ENCODE results near the gene GALNT13.
A peak's percentile ranks its signal among the peaks of the same experiment; 100 is the strongest.

GALNT13 gene

DNA sequence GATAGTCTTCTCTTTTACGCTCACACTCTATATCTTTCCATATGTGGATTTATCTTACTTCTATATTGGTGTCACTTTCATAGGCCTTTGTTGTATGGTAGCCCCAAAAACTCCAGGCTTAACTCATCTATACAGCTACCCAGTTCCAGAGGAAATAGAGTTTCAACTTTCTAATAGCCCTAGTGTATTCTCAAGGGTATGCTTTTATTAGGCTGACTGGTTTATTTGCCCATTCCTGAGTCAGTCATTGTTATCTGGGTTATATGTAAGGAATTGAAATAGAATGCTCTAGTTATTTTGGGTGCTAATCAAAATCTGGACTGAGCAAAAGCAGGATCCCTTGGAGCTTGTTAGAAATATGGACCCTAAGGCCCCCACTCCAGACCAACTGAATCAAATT is 519.3 kb downstream of the GALNT13 start:
- no peaks in the 10 kb centered on the region for H3K36me3 ChIP-seq (ENCODE audit: control insufficient read depth, low read depth, low read length)
- no peaks in the 10 kb centered on the region for H3K4me1 ChIP-seq (ENCODE audit: control insufficient read depth, low read depth, low read length)
- no peak overlapping the region for H3K27ac ChIP-seq (ENCODE audit: low read length)
- no peak overlapping the region for H3K9ac ChIP-seq (ENCODE audit: low read length)
- H3K27me3 ChIP-seq (ENCODE audit: control insufficient read depth, insufficient read depth, low read length): no peaks in the 10 kb centered on the region
- no peak overlapping the region for H3K4me3 ChIP-seq (ENCODE audit: low read length)
- no peaks in the 10 kb centered on the region for H3K9me3 ChIP-seq (ENCODE audit: control insufficient read depth, low read depth, low read length)

DNA sequence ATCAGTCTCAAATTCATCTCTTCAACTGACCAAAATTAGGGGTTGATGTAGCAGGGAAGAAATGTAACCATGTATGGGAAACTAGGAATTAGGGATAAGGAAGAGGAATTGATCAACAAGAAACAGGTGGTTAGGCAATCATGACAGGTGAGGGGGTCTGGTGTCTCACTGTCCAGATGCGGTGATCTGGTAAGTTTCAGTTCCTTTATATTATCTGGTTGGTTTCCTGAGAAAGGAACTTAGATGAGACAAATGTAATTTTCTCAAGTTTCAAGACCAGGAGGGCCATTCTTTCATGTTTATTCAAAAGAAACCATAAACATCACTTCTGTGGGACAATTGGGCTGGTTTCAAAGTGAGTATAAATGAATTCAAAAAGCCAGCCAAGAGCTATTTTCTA is 520.5 kb downstream of the GALNT13 start:
- Histone ChIP-seq H3K4me3 (ENCODE audit: low read length) (no peak overlapping the region), H3K9me3 (ENCODE audit: control insufficient read depth, low read depth, low read length) (no peaks in the 10 kb centered on the region), H3K27ac (ENCODE audit: low read length) (no peak overlapping the region), H3K27me3 (ENCODE audit: control insufficient read depth, insufficient read depth, low read length) (no peaks in the 10 kb centered on the region), H3K9ac (ENCODE audit: low read length) (no peak overlapping the region), H3K4me1 (ENCODE audit: control insufficient read depth, low read depth, low read length) (no peaks in the 10 kb centered on the region), H3K36me3 (ENCODE audit: control insufficient read depth, low read depth, low read length) (no peaks in the 10 kb centered on the region)

DNA sequence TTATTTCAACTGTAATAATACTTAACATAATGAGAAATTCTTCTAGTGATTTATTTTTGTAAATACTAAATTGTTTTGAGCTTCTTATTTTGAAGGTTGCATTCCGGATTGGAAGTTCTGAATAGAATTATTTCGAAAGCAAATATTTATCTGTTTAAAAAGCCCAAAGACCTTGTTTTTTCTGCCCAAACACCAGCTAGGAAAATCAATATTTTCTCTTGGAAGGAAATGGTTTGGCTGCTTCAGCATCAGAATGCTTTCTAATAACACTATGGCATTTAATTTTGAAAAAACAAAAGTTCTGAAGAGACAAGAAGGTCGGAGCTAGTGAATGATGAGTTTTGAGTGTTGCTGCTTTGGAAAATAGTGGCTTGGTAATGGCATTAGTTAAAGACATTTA is 522.9 kb downstream of the GALNT13 start:
- Histone ChIP-seq H3K4me1 (ENCODE audit: control insufficient read depth, low read depth, low read length) (no peaks in the 10 kb centered on the region), H3K27ac (ENCODE audit: low read length) (no peak overlapping the region), H3K27me3 (ENCODE audit: control insufficient read depth, insufficient read depth, low read length) (no peaks in the 10 kb centered on the region), H3K4me3 (ENCODE audit: low read length) (no peak overlapping the region), H3K9me3 (ENCODE audit: control insufficient read depth, low read depth, low read length) (no peaks in the 10 kb centered on the region), H3K9ac (ENCODE audit: low read length) (no peak overlapping the region), H3K36me3 (ENCODE audit: control insufficient read depth, low read depth, low read length) (no peaks in the 10 kb centered on the region)

DNA sequence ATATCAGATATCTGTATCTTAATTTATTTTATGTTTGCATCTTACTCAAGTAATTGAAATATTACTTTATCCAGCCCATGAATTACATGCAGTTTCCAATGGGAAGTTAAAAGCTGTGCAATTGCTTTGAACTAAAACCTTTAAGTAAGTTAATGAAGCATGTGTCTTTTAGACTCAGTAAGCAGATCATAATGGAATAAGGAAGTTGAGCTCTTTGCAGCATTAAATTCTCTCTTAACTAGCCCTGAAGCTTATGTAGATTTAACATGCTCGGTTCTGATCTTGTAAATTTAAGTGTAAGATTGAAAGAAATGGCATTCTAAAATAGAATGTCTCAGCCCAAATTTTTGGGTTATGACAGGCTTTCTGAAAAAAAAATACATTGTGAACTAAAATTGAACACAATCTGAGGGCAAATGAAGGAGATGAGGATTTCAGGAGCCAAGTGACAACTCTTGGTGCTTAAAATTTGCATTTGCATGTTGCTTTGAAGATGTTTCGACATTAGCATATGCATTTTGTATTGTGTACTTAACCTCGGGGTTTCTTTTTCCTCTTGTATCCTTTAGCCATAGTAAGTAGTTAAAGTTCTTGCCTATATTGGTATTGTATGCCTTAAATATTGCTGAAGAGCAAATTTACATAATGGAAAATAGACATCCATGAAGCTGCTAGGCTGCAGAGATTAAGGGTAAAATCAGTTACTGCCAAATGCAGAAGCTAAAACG is 529.0 kb downstream of the GALNT13 start:
- Histone ChIP-seq H3K9ac (ENCODE audit: low read length) (no peak overlapping the region), H3K9me3 (ENCODE audit: control insufficient read depth, low read depth, low read length) (no peaks in the 10 kb centered on the region), H3K27me3 (ENCODE audit: control insufficient read depth, insufficient read depth, low read length) (no peaks in the 10 kb centered on the region), H3K27ac (ENCODE audit: low read length) (no peak overlapping the region), H3K4me3 (ENCODE audit: low read length) (peak overlapping the region; percentile 8), H3K36me3 (ENCODE audit: control insufficient read depth, low read depth, low read length) (no peaks in the 10 kb centered on the region), H3K4me1 (ENCODE audit: control insufficient read depth, low read depth, low read length) (peaks cover 15% of the 10 kb centered on the region)

DNA sequence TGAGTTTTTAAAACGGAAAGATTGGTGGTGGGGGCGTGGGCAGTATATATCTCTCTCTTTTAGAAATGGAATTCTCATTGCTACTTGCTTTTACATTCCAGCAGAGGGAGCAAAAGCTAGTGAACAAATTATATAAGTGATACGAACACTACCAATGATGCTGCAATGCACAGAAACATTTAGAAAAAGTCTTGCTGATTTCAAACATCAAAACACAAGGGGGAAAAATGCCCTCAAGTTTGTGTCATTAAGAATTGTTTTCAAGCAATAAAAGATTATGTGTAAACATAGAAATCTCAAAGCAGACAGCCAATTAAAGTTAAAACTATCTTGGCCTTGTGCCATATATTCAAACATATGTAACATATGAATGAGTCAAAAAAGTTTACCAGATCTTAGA is 530.5 kb downstream of the GALNT13 start:
- Histone ChIP-seq H3K4me1 (ENCODE audit: control insufficient read depth, low read depth, low read length) (peaks cover 15% of the 10 kb centered on the region), H3K4me3 (ENCODE audit: low read length) (no peak overlapping the region)

DNA sequence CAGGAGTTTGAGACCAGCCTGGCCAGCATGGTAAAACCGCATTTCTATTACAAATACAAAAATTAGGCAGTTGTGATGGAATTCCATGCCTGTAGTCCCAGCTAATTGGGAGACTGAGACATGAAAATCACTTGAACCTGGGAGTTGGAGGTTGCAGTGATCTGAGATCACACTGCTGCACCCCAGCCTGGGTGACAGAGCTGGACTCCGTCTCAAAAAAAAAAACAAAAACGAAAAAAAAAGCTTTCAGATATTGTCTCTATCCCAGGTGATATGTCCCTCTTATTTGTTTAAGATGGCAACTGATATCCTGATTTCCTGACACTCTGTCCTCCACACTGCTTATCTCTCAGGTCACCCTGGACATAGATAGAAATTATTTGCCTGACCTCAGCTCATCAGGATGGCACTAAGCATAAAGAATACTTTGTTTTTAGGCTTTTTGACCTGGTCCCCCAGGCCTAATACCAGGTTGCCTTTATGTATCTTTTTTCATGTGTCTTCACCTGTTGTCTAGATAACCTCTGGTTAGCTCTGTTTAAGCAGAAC is 531.6 kb downstream of the GALNT13 start:
- Histone ChIP-seq H3K27ac (ENCODE audit: low read length) (no peak overlapping the region), H3K4me1 (ENCODE audit: control insufficient read depth, low read depth, low read length) (peaks cover 15% of the 10 kb centered on the region), H3K9ac (ENCODE audit: low read length) (no peak overlapping the region), H3K36me3 (ENCODE audit: control insufficient read depth, low read depth, low read length) (no peaks in the 10 kb centered on the region), H3K4me3 (ENCODE audit: low read length) (no peak overlapping the region), H3K9me3 (ENCODE audit: control insufficient read depth, low read depth, low read length) (no peaks in the 10 kb centered on the region), H3K27me3 (ENCODE audit: control insufficient read depth, insufficient read depth, low read length) (no peaks in the 10 kb centered on the region)

More for the DNA sequence above, 530.5 kb downstream of the GALNT13 start:
- no peak overlapping the region for H3K9ac ChIP-seq (ENCODE audit: low read length)
- no peaks in the 10 kb centered on the region for H3K9me3 ChIP-seq (ENCODE audit: control insufficient read depth, low read depth, low read length)
- no peaks in the 10 kb centered on the region for H3K27me3 ChIP-seq (ENCODE audit: control insufficient read depth, insufficient read depth, low read length)
- no peak overlapping the region for H3K27ac ChIP-seq (ENCODE audit: low read length)
- H3K36me3 ChIP-seq (ENCODE audit: control insufficient read depth, low read depth, low read length): no peaks in the 10 kb centered on the region

DNA sequence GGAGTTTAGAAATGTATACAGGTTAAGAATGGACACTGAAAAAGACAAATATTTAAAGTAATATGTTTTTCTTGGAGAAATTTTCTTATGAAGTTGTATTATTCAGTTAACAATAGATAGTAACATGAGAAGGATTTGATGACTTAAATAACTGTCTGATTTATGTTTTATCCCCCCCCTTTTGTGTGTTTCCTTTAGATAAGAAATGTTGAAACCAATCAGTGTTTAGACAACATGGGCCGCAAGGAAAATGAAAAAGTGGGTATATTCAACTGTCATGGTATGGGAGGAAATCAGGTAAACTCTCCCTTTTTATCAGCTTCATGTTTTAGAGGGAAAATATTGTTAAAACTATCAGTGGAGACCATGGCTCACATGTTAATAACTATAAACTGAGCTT is 537.1 kb downstream of the GALNT13 start:
- H3K27ac ChIP-seq (ENCODE audit: low read length): no peak overlapping the region
- H3K9me3 ChIP-seq (ENCODE audit: control insufficient read depth, low read depth, low read length): no peaks in the 10 kb centered on the region
- H3K9ac ChIP-seq (ENCODE audit: low read length): no peak overlapping the region
- H3K4me1 ChIP-seq (ENCODE audit: control insufficient read depth, low read depth, low read length): no peaks in the 10 kb centered on the region
- H3K27me3 ChIP-seq (ENCODE audit: control insufficient read depth, insufficient read depth, low read length): no peaks in the 10 kb centered on the region
- no peaks in the 10 kb centered on the region for H3K36me3 ChIP-seq (ENCODE audit: control insufficient read depth, low read depth, low read length)
- no peak overlapping the region for H3K4me3 ChIP-seq (ENCODE audit: low read length)

DNA sequence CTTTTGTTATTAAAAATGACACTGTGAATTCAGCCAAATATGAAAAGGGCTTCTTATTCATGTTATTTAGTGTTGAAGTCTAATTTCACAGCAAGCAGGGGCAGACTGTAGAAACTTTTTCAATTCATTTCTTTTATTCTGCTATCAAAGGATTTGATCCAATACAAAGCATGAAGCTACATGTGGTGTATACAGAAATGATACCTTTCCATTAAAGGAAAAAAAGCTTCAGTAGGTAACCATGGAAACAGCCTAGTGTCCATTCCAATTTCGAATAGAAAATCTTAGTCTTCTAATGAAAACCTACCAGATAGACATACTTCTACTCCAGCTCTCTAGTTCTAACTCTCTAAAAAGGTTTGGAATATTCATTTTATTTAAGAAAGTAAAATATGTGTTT is 550.5 kb downstream of the GALNT13 start:
- Histone ChIP-seq H3K9me3 (ENCODE audit: control insufficient read depth, low read depth, low read length) (no peaks in the 10 kb centered on the region), H3K27ac (ENCODE audit: low read length) (no peak overlapping the region), H3K36me3 (ENCODE audit: control insufficient read depth, low read depth, low read length) (no peaks in the 10 kb centered on the region), H3K4me1 (ENCODE audit: control insufficient read depth, low read depth, low read length) (no peaks in the 10 kb centered on the region), H3K9ac (ENCODE audit: low read length) (no peak overlapping the region), H3K4me3 (ENCODE audit: low read length) (no peak overlapping the region), H3K27me3 (ENCODE audit: control insufficient read depth, insufficient read depth, low read length) (no peaks in the 10 kb centered on the region)

DNA sequence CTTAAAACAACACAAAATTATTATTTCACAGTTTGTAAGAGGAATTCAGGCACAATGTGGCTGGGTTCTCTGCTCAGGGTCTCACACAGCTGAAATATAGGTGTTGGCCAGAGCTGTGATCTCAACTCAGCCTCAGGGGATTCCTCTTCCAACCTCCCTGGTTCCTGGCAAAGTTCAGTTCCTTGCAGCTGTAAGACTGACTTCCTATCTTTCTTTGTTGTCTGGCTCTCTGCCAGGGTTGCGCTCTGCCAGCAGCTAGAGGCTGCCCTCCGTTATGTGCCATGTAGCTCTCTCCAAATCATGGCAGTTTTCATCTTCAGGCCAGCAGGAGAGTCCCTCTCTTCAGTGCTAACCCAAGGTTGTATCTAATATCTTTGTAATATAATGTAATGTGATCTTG is 554.3 kb downstream of the GALNT13 start:
- Histone ChIP-seq H3K9me3 (ENCODE audit: control insufficient read depth, low read depth, low read length) (no peaks in the 10 kb centered on the region), H3K27ac (ENCODE audit: low read length) (no peak overlapping the region), H3K9ac (ENCODE audit: low read length) (no peak overlapping the region), H3K36me3 (ENCODE audit: control insufficient read depth, low read depth, low read length) (no peaks in the 10 kb centered on the region), H3K4me1 (ENCODE audit: control insufficient read depth, low read depth, low read length) (no peaks in the 10 kb centered on the region), H3K27me3 (ENCODE audit: control insufficient read depth, insufficient read depth, low read length) (no peaks in the 10 kb centered on the region), H3K4me3 (ENCODE audit: low read length) (no peak overlapping the region)

DNA sequence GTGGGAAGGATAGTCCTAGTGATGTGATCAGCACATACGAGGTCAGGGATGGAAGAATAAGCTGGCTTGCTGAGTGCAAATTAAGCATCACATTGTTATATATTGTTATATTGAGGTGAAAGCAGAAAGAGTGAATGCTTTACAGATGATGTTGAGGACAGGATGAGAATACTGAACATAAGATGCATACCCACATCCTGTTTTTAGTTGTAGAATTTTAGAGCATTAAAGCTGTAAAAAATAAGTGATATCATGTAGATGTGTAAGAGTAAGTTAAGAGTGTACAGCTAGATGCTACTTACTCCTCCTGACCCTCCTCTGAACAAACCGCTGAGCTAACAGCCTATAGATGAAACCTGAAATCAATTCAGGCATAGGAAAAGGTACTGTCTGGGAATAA is 555.7 kb downstream of the GALNT13 start:
- Histone ChIP-seq H3K9me3 (ENCODE audit: control insufficient read depth, low read depth, low read length) (no peaks in the 10 kb centered on the region), H3K27ac (ENCODE audit: low read length) (no peak overlapping the region), H3K4me3 (ENCODE audit: low read length) (no peak overlapping the region), H3K9ac (ENCODE audit: low read length) (no peak overlapping the region), H3K4me1 (ENCODE audit: control insufficient read depth, low read depth, low read length) (no peaks in the 10 kb centered on the region), H3K36me3 (ENCODE audit: control insufficient read depth, low read depth, low read length) (no peaks in the 10 kb centered on the region), H3K27me3 (ENCODE audit: control insufficient read depth, insufficient read depth, low read length) (no peaks in the 10 kb centered on the region)

DNA sequence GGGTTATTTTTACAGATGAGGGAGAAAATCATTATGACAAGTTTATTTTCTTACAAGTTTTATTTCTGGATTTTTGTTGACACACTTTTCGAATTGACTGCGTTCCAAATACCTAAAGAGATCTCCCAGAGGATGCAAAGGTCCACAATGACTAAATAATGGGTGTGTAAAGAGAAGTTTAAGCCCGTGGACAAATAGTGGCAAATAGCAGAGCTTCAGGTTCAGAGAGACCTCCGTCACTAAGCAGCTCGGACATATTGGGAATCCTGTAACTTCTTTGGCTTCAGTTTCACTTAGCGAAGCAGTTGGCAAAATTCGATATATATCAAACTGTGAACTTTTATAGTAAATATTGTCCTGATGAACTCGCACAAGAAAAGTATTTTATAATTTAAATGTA is 556.3 kb downstream of the GALNT13 start:
- no peaks in the 10 kb centered on the region for H3K36me3 ChIP-seq (ENCODE audit: control insufficient read depth, low read depth, low read length)
- H3K9ac ChIP-seq (ENCODE audit: low read length): no peak overlapping the region
- H3K27ac ChIP-seq (ENCODE audit: low read length): no peak overlapping the region
- no peaks in the 10 kb centered on the region for H3K9me3 ChIP-seq (ENCODE audit: control insufficient read depth, low read depth, low read length)
- no peaks in the 10 kb centered on the region for H3K4me1 ChIP-seq (ENCODE audit: control insufficient read depth, low read depth, low read length)
- H3K4me3 ChIP-seq (ENCODE audit: low read length): no peak overlapping the region
- no peaks in the 10 kb centered on the region for H3K27me3 ChIP-seq (ENCODE audit: control insufficient read depth, insufficient read depth, low read length)

DNA sequence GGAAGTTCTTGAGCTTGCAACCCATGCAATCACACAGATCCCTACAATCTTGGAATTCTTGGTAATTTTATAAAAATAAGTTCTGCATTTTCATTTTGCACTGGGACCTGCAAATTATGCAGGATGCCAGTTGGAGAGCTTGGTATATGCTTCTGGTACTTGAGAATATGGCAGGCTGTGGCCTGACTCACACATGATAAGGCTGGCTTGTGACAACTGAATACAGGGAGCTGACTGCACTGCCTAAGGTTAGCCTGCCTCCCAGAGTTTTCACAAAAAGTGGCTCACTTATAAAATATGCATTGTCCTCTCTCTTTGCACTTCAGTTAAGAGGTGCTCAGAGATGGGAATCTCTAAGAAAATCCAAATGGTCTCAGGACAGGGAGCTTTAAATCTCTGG is 561.3 kb downstream of the GALNT13 start:
- H3K4me1 ChIP-seq (ENCODE audit: control insufficient read depth, low read depth, low read length): no peaks in the 10 kb centered on the region

More for the DNA sequence above, 561.3 kb downstream of the GALNT13 start:
- Histone ChIP-seq H3K9ac (ENCODE audit: low read length) (no peak overlapping the region), H3K4me3 (ENCODE audit: low read length) (no peak overlapping the region), H3K27ac (ENCODE audit: low read length) (no peak overlapping the region), H3K36me3 (ENCODE audit: control insufficient read depth, low read depth, low read length) (no peaks in the 10 kb centered on the region), H3K9me3 (ENCODE audit: control insufficient read depth, low read depth, low read length) (no peaks in the 10 kb centered on the region), H3K27me3 (ENCODE audit: control insufficient read depth, insufficient read depth, low read length) (no peaks in the 10 kb centered on the region)
